Measurements from ENCODE around the gene RAB3C. TPM values are rescaled to one million over a fixed set of nuclear protein-coding genes. Genes with fewer than 3 reads are reported as not detected.

The RAB3C gene
- total and polyA plus RNA-seq, 3 experiments from 2014 or later = not detected

DNA sequence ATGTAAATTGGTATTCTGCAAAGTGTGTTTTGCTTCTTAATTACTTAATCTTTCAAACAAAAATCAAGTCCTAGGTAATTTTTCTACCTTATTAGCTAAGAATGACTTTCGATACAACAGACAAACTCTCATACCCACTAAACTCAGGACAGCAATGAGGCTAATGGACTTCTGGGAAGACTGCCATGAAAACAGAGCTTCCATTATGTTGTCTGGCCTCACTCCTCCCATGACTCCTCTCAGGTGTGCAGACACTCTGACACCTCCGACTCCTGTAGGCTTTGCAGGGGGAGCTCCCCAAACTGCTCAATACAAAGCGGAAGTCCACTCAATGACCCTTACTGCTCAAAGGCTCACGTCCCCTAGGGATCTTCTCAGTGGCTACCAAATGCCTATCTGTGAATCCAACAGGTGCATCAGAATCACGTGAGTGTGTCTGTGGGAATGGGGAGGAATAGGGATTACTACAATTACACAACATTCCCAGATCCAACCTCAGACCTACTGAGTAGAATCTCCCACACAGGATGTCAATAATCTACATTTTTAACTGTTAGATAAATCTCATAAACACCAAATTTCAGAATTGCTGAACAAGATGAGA is 289.9 kb downstream of the RAB3C start:
- ChIA-PET CTCF (interaction anchor here (0.7 kb wide), 1 partner anchor 21 kb away, joined by 3 read pairs; no protein-coding TSS in a partner anchor), POLR2A (no interaction called here)
- no peaks in the 10 kb centered on the region for H3K27me3 ChIP-seq (ENCODE audit: insufficient read depth, low read length, poor library complexity, severe bottlenecking)
- H3K9me3 Mint-ChIP-seq = no peaks in the 10 kb centered on the region
- peaks cover 6 to 19% of the 10 kb centered on the region in 2 donors for H3K27me3 Mint-ChIP-seq
- no peak overlapping the region for H3K27ac Mint-ChIP-seq
- no peaks in the 10 kb centered on the region for H3K4me1 Mint-ChIP-seq
- no peak overlapping the region for H3K4me3 ChIP-seq (ENCODE audit: low read length)
- no peaks in the 10 kb centered on the region for H3K36me3 ChIP-seq (ENCODE audit: insufficient read depth, low read length)
- no peaks in the 10 kb centered on the region for H3K36me3 Mint-ChIP-seq
- DNase-seq = no peak
- no peak overlapping the region for H3K4me3 Mint-ChIP-seq
- no peak overlapping the region for H3K27ac ChIP-seq (ENCODE audit: low read depth, low read length)
- H3K4me1 ChIP-seq (ENCODE audit: insufficient read depth, low read length) = no peaks in the 10 kb centered on the region
- no peaks in the 10 kb centered on the region for H3K9me3 ChIP-seq (ENCODE audit: low read length)

- Histone ChIP-seq H3K4me1 (ENCODE audit: insufficient read depth, low read length) (no peaks in the 10 kb centered on the region), H3K9me3 (ENCODE audit: low read length) (no peaks in the 10 kb centered on the region), H3K4me3 (ENCODE audit: low read length) (no peak overlapping the region), H3K27me3 (ENCODE audit: insufficient read depth, low read length, poor library complexity, severe bottlenecking) (no peaks in the 10 kb centered on the region), H3K27ac (ENCODE audit: low read depth, low read length) (no peak overlapping the region), H3K36me3 (ENCODE audit: insufficient read depth, low read length) (no peaks in the 10 kb centered on the region)
- no peaks in the 10 kb centered on the region for H3K36me3 Mint-ChIP-seq
- no peaks in the 10 kb centered on the region for H3K9me3 Mint-ChIP-seq
- H3K4me1 Mint-ChIP-seq = no peaks in the 10 kb centered on the region
- CTCF ChIA-PET = interaction anchor here (1.1 kb wide), 1 partner anchor 298 kb away, joined by 3 read pairs; no protein-coding TSS in a partner anchor
- H3K4me3 Mint-ChIP-seq = no peak overlapping the region
- no peak overlapping the region for H3K27ac Mint-ChIP-seq
- POLR2A ChIA-PET = no interaction called here
- H3K27me3 Mint-ChIP-seq = peaks cover 6 to 19% of the 10 kb centered on the region in 2 donors
- no peak for DNase-seq
These were observed 292.7 kb downstream of the RAB3C start for GRCh38 chr5:58875599-58875998.

- Mint-ChIP-seq H3K4me3 (no peak overlapping the region), H3K27me3 (peaks cover 4 to 19% of the 10 kb centered on the region in 2 donors), H3K27ac (no peak overlapping the region), H3K9me3 (peaks cover 0 to 1% (median 0%) of the 10 kb centered on the region in 5 donors), H3K4me1 (peaks cover 11 to 16% (median 14%) of the 10 kb centered on the region in 3 donors), H3K36me3 (no peaks in the 10 kb centered on the region)
- no peak overlapping the region for H3K27ac ChIP-seq (ENCODE audit: low read depth, low read length)
- peaks cover 10% of the 10 kb centered on the region for H3K4me1 ChIP-seq (ENCODE audit: insufficient read depth, low read length)
- no peaks in the 10 kb centered on the region for H3K36me3 ChIP-seq (ENCODE audit: insufficient read depth, low read length)
- CTCF ChIA-PET = interaction anchor here (1.3 to 3.1 kb wide), 4 partner anchors 10 to 916 kb away, joined by 5 to 24 read pairs (median 7); no protein-coding TSS in a partner anchor
- POLR2A ChIA-PET = no interaction called here
- no peaks in the 10 kb centered on the region for H3K27me3 ChIP-seq (ENCODE audit: insufficient read depth, low read length, poor library complexity, severe bottlenecking)
- no peak overlapping the region for H3K4me3 ChIP-seq (ENCODE audit: low read length)
- no peaks in the 10 kb centered on the region for H3K9me3 ChIP-seq (ENCODE audit: low read length)
- DNase-seq = no peak
These were observed 302.4 kb downstream of the RAB3C start for GRCh38 chr5:58885260-58885659.

- Mint-ChIP-seq H3K4me1 (peaks cover 11 to 19% (median 18%) of the 10 kb centered on the region in 3 donors), H3K27ac (peak overlapping the region in 2 of 8 donors; percentile 15 to 56), H3K9me3 (peaks cover 0 to 1% (median 0%) of the 10 kb centered on the region in 5 donors), H3K4me3 (peak overlapping the region in 1 of 7 donors; percentile 27), H3K27me3 (peaks cover 4 to 22% of the 10 kb centered on the region in 2 donors), H3K36me3 (no peaks in the 10 kb centered on the region)
- no peak overlapping the region for H3K27ac ChIP-seq (ENCODE audit: low read depth, low read length)
- CTCF ChIA-PET = interaction anchor here (0.8 to 3.1 kb wide), 25 partner anchors 9 to 914 kb away, joined by 3 to 24 read pairs (median 4); no protein-coding TSS in a partner anchor
- peaks cover 10% of the 10 kb centered on the region for H3K4me1 ChIP-seq (ENCODE audit: insufficient read depth, low read length)
- H3K27me3 ChIP-seq (ENCODE audit: insufficient read depth, low read length, poor library complexity, severe bottlenecking) = no peaks in the 10 kb centered on the region
- H3K9me3 ChIP-seq (ENCODE audit: low read length) = no peaks in the 10 kb centered on the region
- DNase-seq = peak; percentile 31 to 67 (median 50)
- POLR2A ChIA-PET = no interaction called here
- H3K4me3 ChIP-seq (ENCODE audit: low read length) = no peak overlapping the region
- H3K36me3 ChIP-seq (ENCODE audit: insufficient read depth, low read length) = no peaks in the 10 kb centered on the region
These were observed 303.7 kb downstream of the RAB3C start for GRCh38 chr5:58886315-58887207.

DNA sequence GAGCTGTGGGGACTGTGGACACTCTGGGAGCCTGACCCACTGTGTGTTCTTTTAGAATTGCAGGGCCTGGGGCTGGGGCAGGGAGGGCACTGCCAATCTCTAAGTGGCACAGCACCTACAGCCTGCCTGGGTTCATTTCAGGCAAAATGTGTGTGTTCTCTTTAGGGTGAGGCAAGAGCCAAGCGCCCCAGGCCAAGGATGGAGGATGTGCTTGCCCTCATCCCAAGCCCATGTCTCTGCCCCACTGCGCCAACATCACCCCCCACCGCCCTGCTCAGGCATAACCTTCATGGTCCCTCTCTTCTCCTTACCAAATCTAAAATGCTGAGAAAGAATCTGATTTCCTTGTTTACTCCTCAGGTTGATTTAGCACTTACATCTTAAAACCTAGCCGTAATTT is 304.4 kb downstream of the RAB3C start:
- Mint-ChIP-seq H3K27ac (peak overlapping the region in 5 of 8 donors; percentile 17 to 89 (median 50)), H3K27me3 (peaks cover 4 to 15% of the 10 kb centered on the region in 2 donors), H3K4me3 (peak overlapping the region in 1 of 7 donors; percentile 32), H3K9me3 (no peaks in the 10 kb centered on the region), H3K4me1 (peaks cover 13 to 22% (median 21%) of the 10 kb centered on the region in 3 donors), H3K36me3 (no peaks in the 10 kb centered on the region)
- CTCF ChIA-PET = interaction anchor here (0.8 to 3.1 kb wide), 21 partner anchors 8 to 914 kb away, joined by 3 to 24 read pairs (median 4); no protein-coding TSS in a partner anchor
- Histone ChIP-seq H3K4me1 (ENCODE audit: insufficient read depth, low read length) (peaks cover 10% of the 10 kb centered on the region), H3K27me3 (ENCODE audit: insufficient read depth, low read length, poor library complexity, severe bottlenecking) (no peaks in the 10 kb centered on the region), H3K4me3 (ENCODE audit: low read length) (no peak overlapping the region), H3K27ac (ENCODE audit: low read depth, low read length) (no peak overlapping the region), H3K9me3 (ENCODE audit: low read length) (no peaks in the 10 kb centered on the region), H3K36me3 (ENCODE audit: insufficient read depth, low read length) (no peaks in the 10 kb centered on the region)
- POLR2A ChIA-PET = no interaction called here
- no peak for DNase-seq

DNA sequence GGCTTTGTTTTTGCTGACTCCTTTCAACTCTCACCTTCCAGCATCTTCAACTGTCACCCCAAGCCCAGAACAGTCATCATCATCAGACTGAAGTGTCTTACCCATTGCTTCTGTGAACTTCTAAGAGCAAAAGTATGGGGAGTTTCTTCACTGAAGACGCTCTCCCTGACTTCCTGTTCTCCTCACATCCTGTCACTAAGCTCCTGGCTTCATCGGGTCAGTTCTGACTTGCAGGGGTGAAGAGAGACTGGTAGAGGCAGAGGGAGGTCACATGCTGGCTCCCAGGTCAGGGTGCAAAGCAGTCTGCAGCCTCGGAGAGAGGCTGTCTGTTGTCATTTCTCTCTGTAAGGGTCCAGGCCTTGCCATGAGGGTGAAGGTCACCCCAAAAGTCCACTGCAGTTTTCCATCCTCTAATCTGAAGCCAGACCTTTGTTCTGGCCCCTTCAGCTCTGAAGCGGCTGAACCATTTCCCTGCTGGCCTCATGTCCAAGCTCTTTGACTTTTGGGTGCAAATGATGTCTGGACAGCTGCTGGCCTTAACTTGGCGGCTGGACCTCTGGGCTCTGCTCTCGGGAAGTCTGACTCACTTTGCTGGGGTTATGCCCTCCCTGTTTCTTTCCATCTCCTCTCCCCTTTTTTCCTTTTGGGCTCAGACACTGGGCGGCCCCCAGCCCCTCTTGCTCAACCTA is 305.0 kb downstream of the RAB3C start:
- H3K4me1 Mint-ChIP-seq = peaks cover 13 to 22% (median 21%) of the 10 kb centered on the region in 3 donors
- H3K9me3 Mint-ChIP-seq = no peaks in the 10 kb centered on the region
- peaks cover 10% of the 10 kb centered on the region for H3K4me1 ChIP-seq (ENCODE audit: insufficient read depth, low read length)
- DNase-seq = no peak
- H3K36me3 ChIP-seq (ENCODE audit: insufficient read depth, low read length) = no peaks in the 10 kb centered on the region
- H3K27me3 Mint-ChIP-seq = peaks cover 3 to 14% of the 10 kb centered on the region in 2 donors
- H3K27ac Mint-ChIP-seq = peak overlapping the region in 6 of 8 donors; percentile 17 to 89 (median 38)
- H3K27me3 ChIP-seq (ENCODE audit: insufficient read depth, low read length, poor library complexity, severe bottlenecking) = no peaks in the 10 kb centered on the region
- H3K4me3 ChIP-seq (ENCODE audit: low read length) = no peak overlapping the region
- peak overlapping the region in 1 of 7 donors; percentile 32 for H3K4me3 Mint-ChIP-seq
- H3K36me3 Mint-ChIP-seq = no peaks in the 10 kb centered on the region
- H3K27ac ChIP-seq (ENCODE audit: low read depth, low read length) = no peak overlapping the region
- CTCF ChIA-PET = interaction anchor here (0.9 to 3.1 kb wide), 6 partner anchors 8 to 913 kb away, joined by 3 to 24 read pairs (median 6); no protein-coding TSS in a partner anchor
- POLR2A ChIA-PET = no interaction called here
- H3K9me3 ChIP-seq (ENCODE audit: low read length) = no peaks in the 10 kb centered on the region

GRCh38 chr5:58890265-58890664 is 307.4 kb downstream of the RAB3C start:
- Histone ChIP-seq H3K36me3 (ENCODE audit: insufficient read depth, low read length) (no peaks in the 10 kb centered on the region), H3K27me3 (ENCODE audit: insufficient read depth, low read length, poor library complexity, severe bottlenecking) (no peaks in the 10 kb centered on the region), H3K4me1 (ENCODE audit: insufficient read depth, low read length) (peaks cover 10% of the 10 kb centered on the region), H3K4me3 (ENCODE audit: low read length) (no peak overlapping the region), H3K27ac (ENCODE audit: low read depth, low read length) (no peak overlapping the region), H3K9me3 (ENCODE audit: low read length) (no peaks in the 10 kb centered on the region)
- Mint-ChIP-seq H3K36me3 (no peaks in the 10 kb centered on the region), H3K4me3 (no peak overlapping the region), H3K9me3 (no peaks in the 10 kb centered on the region), H3K27ac (no peak overlapping the region), H3K27me3 (peaks cover 2 to 3% of the 10 kb centered on the region in 2 donors), H3K4me1 (peaks cover 13 to 22% (median 21%) of the 10 kb centered on the region in 3 donors)
- DNase-seq = no peak
- CTCF ChIA-PET = interaction anchor here (0.6 to 3.3 kb wide), 5 partner anchors 144 to 1489 kb away, joined by 3 to 35 read pairs (median 3); no protein-coding TSS in a partner anchor
- POLR2A ChIA-PET = no interaction called here

Measured in CD8-positive, alpha-beta memory T cell (primary cell).